Stimulated activated CD4-positive, alpha-beta T cell treated with anti-CD3 and anti-CD28 coated beads, Interleukin-4, amount 100 ng/mL, for 4 hours (primary cell): ENCODE results near the gene CDHR1.

Experiments
- DNase-seq, 2 experiments: peaks; one replicate each; pipeline ENCODE4 v3.0.0-alpha.2; 2020

CDHR1 gene

DNA sequence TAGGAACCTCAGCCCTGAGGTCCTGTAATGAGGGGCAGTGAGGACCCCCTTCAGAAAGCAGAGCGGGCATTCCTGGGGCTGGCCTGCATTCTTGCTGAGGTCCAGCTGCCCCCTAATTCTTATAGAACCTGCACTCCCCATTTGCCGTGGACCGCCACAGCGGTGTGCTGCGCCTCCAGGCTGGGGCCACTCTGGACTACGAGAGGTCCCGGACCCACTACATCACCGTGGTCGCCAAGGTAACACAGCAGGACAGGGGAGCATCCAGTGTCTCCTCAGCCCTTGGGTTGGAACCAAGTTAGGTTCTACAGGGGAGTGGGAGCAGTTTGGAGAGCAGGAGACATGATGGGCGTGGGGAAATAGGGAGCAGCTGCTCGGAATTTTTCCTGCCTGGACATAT lies 7.3 kb downstream of the CDHR1 start:
- no peak for DNase-seq

DNA sequence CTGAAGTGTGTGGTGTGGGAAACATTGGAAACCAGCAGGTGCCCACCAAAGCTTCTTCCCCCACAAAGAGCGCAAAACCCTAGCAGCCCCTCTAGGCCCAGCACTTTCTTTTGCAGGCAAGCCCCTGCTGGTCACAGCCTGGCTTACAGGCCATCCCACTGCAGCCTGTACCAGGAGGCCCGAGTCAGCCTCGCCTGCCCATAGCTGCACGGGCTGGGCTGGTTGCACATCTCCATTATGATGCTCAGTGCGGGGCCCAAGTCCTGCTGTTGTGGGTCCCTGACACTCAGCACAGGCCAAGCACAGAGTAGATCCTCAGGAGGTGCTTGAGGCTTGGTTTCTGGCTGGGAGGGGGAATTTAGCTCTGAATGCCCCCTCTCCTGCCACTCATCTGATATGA lies 8.0 kb downstream of the CDHR1 start:
- no peak for DNase-seq

DNA sequence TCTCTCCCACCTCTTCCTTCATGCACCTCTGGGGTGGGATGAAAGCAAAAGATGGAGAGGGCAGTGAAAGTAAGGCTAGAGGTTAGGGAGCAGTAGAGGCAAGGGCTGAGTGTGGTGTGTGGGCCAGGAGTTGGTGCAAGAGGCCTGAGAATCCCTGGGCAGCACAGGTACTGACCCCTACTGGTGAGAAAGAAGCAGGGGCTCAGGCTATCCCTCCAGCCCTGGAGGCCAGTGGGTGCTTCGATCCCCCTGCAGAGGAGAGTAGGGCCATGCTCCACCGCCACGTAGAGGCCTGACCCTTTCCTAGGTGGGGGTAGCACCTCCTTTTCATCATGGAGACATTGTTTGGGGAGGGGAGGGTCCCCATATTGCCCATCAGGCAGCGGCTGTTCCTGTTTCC lies 9.8 kb downstream of the CDHR1 start:
- DNase-seq, result no peak

DNA sequence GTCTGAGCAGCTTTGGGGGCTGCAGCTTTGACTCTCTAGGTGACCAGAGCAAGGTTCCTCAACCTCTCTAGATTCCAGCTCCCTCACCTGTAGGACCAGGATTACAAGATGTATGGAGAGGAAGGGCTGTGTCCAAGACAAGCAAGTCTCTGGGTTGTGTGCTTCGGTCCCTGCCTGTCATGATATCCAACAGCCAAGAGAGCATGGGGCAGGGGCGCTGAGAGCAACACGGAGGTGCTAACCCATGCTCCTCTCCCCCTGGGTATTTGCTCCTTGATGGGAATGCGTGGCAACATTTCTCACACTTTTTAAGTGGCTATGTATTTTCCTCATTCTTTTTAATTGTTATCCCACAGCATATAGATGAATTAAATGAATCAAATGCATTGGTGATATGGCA lies 10.3 kb downstream of the CDHR1 start:
- DNase-seq, result no peak

DNA sequence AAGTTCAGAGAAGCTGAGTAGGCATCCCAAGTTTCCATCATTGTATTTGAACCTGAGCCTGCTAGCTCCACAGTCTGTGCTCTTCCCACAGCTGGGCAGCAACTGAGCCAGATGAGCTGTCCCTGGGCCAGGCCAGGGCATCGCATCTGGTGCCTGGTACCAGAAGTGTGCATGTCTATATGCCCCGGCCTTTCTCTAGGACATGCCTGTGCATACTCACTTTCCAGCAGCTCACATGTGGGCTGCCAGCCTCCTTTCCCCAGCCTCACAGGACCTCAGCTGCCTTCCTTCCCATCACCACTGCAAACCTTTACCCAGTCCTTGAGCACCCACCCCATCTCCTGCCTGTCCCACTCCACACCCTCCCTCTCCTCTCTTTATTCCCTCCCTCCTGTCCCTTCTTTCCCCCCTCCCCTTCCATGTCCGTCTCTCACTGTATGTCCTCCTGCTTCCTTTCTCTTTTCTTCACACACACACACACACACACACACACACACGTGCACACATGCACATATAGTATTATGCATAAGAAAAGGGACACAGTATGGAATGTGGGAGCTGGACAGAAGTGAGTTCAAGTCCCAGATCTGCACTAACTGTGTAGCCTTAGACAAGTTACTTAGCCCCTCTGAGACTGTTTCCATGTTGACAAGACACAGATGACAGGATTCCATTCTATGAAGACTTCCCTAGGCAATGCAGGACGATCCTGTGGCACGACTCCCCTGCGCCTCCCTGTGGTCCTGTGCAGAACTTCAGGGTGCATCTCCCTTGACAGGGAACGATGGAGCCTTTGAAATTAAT lies 10.9 kb downstream of the CDHR1 start:
- DNase-seq, result peak; percentile 34 to 55

DNA sequence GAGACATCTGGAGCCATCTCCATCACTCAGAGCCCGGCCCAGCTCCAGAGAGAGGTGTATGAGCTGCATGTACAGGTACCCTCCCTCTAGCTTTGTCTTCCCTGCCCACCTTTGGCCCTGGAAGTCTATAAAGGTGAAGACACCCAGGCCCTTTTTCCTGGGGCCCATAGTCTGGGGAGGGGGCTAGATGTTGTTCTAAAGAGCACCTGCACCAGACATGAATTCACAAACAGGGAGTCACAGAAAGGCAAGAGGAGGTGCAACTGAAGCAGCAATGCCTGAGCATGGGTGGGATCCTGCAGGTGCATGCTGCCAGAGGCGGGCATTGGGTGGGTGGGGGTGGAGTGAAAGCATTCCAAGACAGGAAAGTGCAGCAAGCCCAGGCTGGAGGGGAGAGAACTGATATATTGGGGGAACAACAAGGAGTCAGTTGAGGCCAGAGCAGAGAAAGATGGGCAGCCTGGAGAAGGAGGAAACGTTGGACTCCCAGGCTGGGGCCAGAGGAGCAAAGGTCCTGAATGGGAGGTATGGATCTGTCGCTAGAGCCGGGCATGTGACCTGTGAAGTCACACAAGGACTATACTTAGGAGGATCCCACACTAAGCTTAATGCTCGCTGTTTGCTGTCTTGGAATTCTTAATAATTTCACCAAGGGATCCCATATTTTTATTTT lies 11.7 kb downstream of the CDHR1 start:
- DNase-seq, result no peak

DNA sequence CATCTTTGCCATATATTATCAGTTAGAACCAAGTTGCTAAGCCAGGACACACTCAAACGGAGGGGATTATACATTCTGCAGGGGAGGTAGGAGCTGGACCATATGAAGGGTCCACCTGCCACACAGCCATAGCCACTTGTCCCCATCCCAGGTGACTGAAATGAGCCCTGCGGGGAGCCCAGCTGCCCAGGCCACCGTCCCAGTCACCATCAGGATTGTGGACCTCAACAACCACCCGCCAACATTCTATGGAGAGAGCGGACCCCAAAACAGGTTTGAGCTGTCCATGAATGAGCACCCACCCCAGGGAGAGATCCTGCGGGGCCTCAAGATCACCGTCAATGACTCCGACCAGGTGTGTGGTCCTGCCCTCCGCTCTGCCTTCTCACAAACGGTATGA lies 13.7 kb downstream of the CDHR1 start:
- DNase-seq, result no peak

DNA sequence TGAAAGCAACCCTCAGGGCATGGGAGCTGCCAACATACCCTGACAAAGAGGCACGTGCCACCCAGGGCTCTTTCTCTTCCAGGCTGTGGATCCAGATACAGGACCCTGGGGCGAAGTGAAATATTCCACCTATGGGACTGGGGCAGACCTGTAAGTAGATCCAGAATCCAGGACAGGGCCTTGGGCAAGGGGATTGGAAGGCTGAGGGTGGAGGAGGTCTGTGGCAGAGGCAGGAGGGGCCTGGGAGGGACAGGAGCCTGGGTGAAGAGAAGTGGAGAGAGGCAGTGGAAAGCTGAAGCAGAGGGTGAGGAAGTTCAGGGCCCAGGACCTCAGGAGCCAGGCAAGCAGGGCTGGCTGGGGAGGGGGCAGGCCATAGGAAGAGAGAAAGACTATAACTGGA lies 17.2 kb downstream of the CDHR1 start:
- DNase-seq, result no peak

DNA sequence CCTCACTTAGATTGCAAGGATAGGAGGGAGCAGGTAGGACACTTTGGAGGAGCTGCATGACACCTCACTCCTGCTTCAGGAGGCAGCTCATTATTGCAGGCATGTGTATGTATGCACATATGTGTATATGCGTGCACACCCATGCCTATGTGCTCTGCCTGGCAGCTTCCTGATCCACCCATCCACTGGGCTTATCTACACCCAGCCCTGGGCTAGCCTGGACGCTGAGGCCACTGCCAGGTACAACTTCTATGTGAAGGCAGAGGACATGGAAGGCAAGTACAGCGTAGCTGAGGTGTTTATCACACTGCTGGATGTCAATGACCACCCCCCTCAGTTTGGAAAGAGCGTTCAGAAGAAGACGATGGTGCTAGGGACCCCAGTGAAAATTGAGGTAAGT lies 17.7 kb downstream of the CDHR1 start:
- no peak for DNase-seq

DNA sequence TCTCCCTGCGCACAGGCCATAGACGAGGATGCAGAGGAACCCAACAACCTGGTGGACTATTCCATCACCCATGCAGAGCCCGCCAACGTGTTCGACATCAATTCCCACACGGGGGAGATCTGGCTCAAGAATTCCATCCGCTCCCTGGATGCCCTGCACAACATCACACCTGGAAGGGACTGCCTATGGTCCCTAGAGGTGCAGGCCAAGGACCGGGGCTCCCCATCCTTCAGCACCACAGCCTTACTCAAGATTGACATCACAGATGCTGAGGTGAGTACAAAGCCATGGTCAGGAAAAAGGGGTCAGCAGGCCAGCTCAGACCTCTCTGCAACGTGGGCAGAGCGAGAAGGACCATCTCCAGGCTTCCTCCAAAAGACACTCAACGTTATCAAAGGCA lies 18.7 kb downstream of the CDHR1 start:
- DNase-seq, result no peak

DNA sequence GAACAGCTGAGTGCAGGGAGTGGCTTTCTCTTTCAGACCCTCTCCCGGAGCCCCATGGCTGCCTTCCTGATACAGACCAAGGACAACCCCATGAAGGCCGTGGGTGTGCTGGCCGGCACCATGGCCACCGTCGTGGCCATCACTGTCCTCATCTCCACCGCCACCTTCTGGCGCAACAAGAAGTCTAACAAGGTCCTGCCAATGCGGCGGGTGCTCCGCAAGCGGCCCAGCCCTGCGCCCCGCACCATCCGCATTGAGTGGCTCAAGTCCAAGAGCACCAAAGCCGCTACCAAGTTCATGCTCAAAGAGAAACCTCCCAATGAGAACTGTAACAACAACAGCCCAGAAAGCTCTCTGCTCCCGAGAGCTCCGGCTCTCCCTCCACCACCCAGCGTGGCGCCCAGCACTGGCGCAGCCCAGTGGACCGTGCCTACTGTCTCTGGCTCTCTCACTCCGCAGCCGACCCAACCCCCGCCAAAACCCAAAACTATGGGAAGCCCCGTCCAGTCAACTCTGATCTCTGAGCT lies 19.8 kb downstream of the CDHR1 start:
- DNase-seq, result no peak

DNA sequence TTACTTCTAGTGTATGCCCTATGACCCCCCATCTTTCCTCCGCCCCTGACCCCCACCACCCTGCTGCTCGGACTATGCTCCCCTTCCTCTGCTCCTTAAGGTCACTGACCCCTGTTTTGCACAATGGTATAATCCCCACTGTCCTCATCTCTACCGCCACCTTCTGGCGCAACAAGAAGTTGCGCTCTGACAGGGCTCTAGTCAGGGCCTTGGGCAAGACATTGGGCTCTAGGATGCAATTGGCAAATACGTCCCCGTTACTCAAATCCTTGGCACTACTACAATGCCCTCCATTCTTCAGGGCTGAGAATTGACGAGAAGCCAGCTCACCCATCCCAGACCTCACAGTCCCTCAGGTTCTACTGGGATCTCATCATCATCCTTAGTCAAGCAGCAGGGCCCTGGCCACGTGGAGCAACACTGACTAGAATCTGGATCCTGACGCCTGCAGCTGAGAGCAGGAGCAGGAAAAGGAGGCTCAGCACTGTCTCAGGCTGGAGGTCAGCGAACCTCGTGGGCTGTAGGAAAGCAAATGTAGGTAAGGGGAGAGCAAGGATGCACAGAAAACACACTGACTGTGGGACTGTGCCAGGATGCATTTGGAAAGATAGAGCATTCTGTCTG lies 20.4 kb downstream of the CDHR1 start:
- DNase-seq, result no peak

DNA sequence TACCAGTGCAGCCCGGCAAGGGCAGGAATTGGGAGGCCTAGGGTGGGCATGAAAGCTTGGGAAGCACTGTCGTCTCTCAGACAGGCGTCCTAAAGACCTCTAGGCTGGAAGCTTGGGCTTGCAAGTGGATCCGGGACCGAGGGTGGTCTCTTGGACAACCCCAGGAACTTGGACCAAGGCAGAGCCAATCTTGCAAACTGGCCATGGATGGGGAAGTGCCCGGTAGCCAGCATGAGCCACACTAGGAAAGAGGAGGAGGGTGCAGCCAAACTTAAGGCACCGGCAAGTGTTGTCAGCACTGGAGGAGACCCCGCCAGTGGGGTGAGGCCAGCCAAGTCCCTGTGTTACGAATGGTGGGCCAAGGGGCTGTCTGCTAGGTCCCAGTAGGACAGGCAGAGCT lies 22.5 kb downstream of the CDHR1 start:
- DNase-seq, result no peak

DNA sequence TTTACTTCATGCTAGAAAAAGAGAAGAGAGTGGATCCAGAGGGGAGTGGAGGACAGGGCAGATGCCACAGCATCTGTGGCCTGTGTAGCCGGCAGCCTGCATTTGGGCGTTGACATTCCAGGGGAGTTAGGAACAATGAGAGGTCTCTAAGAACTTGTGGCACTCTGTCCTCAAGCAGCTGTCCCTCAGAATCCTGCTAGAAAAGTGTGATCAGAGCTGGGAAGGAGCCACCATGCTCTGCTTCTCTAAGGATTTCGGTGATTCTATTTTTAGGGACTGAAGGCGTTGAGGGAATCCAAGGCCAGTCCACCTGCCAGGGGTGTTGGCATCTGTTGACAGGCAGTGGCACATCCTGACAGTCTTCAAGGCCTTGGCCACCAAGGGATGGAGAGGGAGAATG lies 23.4 kb downstream of the CDHR1 start:
- DNase-seq, result no peak

DNA sequence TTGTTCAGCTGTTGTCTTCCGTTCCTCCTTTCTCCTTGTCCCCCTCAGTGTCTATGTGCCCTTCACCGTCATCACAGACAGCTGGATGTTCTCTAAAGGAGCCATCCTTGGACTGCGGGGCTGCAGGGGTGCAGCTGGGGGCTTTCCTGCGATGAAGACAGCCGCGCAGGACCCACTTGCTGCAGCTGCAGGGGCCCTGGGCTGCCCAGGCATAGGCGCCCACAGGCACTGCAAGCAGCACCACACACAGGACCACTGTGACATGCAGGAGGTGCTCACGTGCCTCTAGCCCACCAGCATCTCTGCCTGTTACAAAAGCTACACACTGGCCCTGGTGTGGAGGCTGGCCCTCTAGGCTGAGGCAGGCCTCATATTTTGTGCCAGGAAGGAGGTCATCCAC lies 27.6 kb downstream of the CDHR1 start:
- DNase-seq, result no peak

DNA sequence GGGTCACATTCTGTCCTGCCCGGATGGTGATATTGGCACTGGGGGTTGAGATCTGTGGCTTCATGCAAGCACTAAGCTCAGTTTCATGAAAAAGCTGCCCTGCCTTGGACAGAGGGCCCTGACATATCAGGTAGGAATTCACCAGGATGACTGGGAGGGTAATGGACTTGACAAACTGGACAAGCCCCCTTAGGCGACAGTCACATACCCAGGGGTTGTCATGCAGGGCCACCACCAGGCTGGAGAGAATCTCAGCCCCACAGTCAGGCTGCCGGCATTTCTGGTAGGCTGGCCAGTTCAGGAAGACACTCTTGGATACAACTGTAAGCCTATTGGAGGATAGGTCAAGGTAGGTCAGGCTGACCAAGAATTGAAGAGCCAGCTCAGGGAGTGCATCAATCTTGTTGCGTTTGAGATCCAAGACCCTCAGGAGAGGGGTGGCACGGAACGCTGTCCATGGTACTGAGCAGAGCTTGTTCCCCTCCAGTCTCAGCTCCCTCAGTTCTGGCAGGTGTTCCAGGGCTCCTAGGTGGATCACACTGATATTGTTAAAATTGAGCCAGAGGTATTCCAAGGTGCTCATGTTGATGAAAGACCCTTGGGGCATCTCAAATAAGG lies 30.2 kb downstream of the CDHR1 start:
- no peak for DNase-seq

DNA sequence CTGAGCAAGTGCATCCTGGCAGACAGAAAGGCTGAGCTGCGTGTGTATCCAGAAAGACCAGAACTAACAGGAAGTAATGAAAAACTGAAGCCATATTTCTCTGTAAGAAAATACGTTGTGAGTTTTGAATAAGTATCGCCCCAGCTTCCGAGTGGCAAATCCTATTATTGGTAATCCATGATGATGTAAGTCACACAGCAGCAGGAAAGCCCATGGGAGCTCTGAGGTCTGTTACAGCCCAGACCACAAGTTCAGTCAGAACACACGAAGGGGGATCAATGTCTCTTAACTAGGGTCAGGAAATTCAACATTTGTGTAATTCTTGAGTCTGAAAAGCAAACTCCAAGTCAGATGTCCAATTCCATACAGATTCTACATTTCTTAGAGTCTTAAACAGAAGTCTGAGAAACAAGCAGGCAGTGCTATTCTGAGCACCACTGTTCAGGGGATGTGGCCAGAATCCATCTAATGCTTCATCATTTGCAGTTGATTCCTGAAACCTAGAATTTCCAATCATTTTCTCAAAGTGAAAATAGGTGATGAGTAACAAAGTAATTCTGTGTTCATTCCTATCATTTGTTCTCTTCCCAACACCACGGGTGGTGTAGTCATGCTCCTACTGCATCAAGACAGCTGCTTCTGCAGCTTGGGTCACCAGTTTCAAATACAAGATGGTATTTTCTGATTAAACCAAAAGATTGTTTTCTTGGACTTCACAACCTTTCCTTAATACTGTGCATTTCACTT lies 31.3 kb downstream of the CDHR1 start, which contains the start of gene LRIT2:
Gene LRIT2, minus strand, starts transcription at position 118 of the 747 bp plus-strand sequence. Its CDS starts 24 bp downstream, at position 94.
- DNase-seq, result no peak

DNA sequence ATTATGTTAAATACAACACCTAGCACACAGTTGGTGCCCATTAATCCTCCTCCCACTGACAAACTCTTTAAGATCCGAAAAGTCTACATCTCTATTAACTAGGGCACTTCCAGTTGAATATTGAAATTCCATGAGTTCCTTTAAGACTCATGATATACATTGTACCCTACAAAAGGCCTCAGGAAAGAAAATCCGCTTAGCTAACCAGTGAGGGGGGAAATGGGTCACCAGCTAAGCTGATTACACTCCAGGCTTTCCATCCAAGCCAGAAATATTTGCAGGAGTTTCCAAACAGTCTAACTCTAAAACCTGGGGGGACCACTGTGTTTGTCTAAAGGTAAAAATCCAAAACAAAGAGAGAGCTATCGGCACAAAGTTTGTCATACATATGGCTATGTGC lies 32.3 kb downstream of the CDHR1 start:
- DNase-seq, result no peak

DNA sequence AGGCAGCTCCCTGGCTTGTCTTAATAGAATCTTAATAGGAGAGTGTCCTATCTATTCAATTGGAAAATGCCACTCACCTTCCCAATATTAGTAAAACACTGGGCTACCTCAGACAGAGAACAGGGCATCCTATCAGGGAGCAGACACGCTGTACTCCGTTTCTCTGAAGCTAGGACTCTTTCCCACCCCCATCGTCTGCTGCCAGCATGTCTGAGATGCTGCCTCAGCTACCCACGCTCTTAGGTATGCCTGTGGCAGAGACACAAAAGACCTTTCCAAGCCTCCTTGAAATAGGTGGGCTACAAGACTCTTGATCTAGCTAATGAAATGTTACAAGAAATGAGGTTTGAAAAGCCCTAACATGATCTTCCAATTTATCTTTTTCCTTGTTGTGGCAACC lies 33.5 kb downstream of the CDHR1 start:
- no peak for DNase-seq

DNA sequence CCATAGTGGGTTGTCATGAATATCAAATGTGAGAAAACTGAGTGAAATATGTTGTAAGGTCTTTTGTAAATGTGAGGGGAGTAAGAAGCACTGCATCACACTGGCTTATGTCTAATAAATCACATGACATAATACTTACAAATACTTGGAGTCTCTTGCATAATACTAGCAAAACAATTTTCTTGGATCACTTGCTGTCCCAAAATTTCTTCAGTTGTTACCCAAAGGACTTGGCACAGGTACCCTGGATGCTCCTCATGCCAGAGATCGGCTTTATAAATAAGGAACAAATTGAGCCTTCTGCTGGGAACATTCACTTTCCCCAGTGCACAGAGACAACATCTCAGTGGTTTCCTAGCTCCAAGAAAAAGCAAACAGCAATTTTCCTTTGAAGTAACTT lies 36.0 kb downstream of the CDHR1 start:
- DNase-seq, result no peak

DNA sequence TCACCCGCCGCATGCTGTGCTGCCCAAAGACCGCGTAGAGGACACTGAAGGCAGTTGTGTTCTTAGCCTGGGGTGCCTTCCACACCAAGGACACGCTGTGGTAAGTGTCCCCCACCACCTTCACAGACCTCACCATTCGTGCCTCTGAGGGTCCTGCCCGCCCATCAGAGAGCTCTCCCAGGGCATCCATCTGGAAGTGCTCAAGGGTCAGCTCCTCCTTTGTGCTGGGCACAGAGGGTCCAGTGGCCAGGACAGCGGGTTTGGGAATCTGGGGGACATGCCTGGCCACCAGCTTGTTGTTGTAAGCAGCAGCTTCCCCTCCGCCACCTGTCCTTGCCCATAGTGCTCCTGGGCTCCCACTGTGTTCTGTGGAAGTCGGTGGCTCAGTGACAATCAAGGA lies 38.0 kb downstream of the CDHR1 start:
- no peak for DNase-seq

DNA sequence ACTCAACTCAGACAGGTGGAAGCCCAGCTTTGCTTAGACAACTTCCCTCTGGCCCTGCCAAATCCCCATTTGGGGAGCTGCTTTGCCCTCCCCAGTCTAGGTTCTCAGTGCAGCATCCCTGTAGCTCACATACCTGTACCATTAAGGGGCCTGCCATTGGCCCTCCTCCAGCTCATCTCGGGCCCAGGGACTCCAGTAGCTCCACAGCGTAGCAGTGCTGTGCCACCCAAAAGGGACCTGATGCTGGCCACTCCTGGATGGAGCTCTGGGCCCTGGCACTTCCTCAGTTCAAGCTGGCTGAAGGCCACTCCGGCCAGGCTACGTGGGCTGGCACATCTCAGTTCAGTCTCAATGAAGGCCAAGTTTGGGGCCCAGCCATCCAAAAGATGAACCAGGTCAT lies 39.6 kb downstream of the CDHR1 start:
- no peak for DNase-seq

DNA sequence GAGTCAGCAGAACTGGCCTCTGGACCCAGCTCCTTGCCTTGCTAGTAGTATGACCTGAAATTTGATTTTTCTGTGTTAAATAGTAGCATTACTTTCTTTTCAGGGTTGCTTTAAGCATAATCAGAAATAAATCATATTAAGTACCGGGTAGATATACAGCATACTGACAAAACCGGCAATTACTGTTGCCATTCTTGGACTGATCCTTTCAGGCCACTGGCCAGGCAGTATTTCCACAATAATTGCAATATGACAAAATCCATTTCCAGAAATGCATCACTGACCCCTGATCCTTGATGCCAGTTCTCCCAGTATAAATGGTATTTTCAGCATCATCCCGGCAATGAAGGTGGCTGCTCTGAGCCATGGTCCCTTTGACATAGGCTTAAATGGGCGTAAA lies 40.1 kb downstream of the CDHR1 start:
- no peak for DNase-seq
